GM23338 (cell line): ENCODE measurements around the gene SRRM2. TPM values are rescaled to one million over a fixed set of nuclear protein-coding genes. Genes with fewer than 3 reads are reported as not detected.
A peak's percentile ranks its signal among the peaks of the same experiment; 100 is the strongest.

Source experiments
- ATAC-seq: fragments of 200-7000 bp; cut with Tn5 transposase; 3 replicates; pipeline ENCODE4 v1.9.1; 2020
- DNase-seq: peaks from one replicate; pipeline ENCODE4 v3.0.0-alpha.2; 2015; ENCODE audit warnings: low spot score
- H2AFZ ChIP-seq: fragments of 200-600 bp; sonication (generic); 2 replicates; pipeline ENCODE4 v1.8.0; 2016; ENCODE audit warnings: antibody characterized with exemption, mild to moderate bottlenecking, moderate library complexity
- H3F3A ChIP-seq: fragments of 200-600 bp; sonication (generic); replicated peaks from 2 replicates; pipeline ENCODE4 v1.8.0; 2017; ENCODE audit warnings: antibody characterized with exemption, mixed run types, low read depth
- H3K27ac ChIP-seq: fragments of 200-600 bp; sonication (generic); 2 replicates; pipeline ENCODE4 v1.6.1; 2016; ENCODE audit warnings: low read depth
- H3K27me3 ChIP-seq: fragments of 200-600 bp; sonication (generic); 2 replicates; pipeline ENCODE4 v1.8.0; 2016; ENCODE audit warnings: mild to moderate bottlenecking, mixed run types, moderate library complexity; ENCODE audit not compliant: insufficient read depth
- H3K36me3 ChIP-seq: fragments of 200-600 bp; sonication (generic); 2 replicates; pipeline ENCODE4 v1.8.0; 2016; ENCODE audit warnings: mild to moderate bottlenecking; ENCODE audit not compliant: insufficient read depth
- H3K4me1 ChIP-seq: fragments of 200-600 bp; sonication (generic); 2 replicates; pipeline ENCODE4 v1.8.0; 2016; ENCODE audit warnings: mild to moderate bottlenecking, moderate library complexity; ENCODE audit not compliant: insufficient read depth
- H3K4me2 ChIP-seq: fragments of 200-600 bp; sonication (generic); 2 replicates; pipeline ENCODE4 v1.7.1; 2017; ENCODE audit warnings: mixed run types
- H3K4me3 ChIP-seq: fragments of 200-600 bp; sonication (generic); 2 replicates; pipeline ENCODE4 v1.6.1; 2016; ENCODE audit warnings: mixed run types
- H3K79me2 ChIP-seq: fragments of 200-600 bp; sonication (generic); replicated peaks from 2 replicates; pipeline ENCODE4 v1.8.0; 2017; ENCODE audit warnings: mild to moderate bottlenecking; ENCODE audit not compliant: insufficient read depth
- H3K9me2 ChIP-seq: fragments of 200-600 bp; sonication (generic); 2 replicates; pipeline ENCODE4 v1.8.0; 2017; ENCODE audit not compliant: insufficient read depth
- H4K20me1 ChIP-seq: fragments of 200-600 bp; sonication (generic); replicated peaks from 2 replicates; pipeline ENCODE4 v1.8.0; 2017; ENCODE audit warnings: mild to moderate bottlenecking; ENCODE audit not compliant: insufficient read depth
- H3K27ac Mint-ChIP-seq: 2 replicates; pipeline ENCODE4 v1.8.0; 2020; ENCODE audit warnings: inconsistent platforms, mild to moderate bottlenecking, moderate library complexity, mixed read lengths
- H3K27me3 Mint-ChIP-seq: 3 replicates; pipeline ENCODE4 v1.8.0; 2022; ENCODE audit warnings: low read depth, mild to moderate bottlenecking, moderate library complexity, mixed read lengths, inconsistent platforms; ENCODE audit not compliant: insufficient read depth, poor library complexity
- H3K36me3 Mint-ChIP-seq: 3 replicates; pipeline ENCODE4 v1.8.0; 2021; ENCODE audit warnings: low read depth, mild to moderate bottlenecking, inconsistent platforms, moderate library complexity, mixed read lengths
- H3K4me1 Mint-ChIP-seq: 3 replicates; pipeline ENCODE4 v1.8.0; 2020; ENCODE audit warnings: mild to moderate bottlenecking, inconsistent platforms, mixed read lengths
- H3K4me3 Mint-ChIP-seq: 3 replicates; pipeline ENCODE4 v1.8.0; 2021; ENCODE audit warnings: moderate library complexity, mild to moderate bottlenecking, inconsistent platforms, mixed read lengths
- H3K9me3 Mint-ChIP-seq: 3 replicates; pipeline ENCODE4 v1.8.0; 2020; ENCODE audit warnings: moderate library complexity, mild to moderate bottlenecking, inconsistent platforms, mixed read lengths
- CREB1 ChIP-seq: fragments of 250-450 bp; sonication (Bioruptor Pico); IDR thresholded peaks from 2 replicates; pipeline ENCODE4 v1.5.0; 2020; ENCODE audit warnings: low read depth, mild to moderate bottlenecking, moderate library complexity
- EZH2 ChIP-seq: fragments of 200-600 bp; sonication (generic); IDR thresholded peaks from one replicate; pipeline ENCODE4 v1.8.0; 2017; ENCODE audit warnings: antibody characterized with exemption, mild to moderate bottlenecking, low read depth; ENCODE audit not compliant: unreplicated experiment
- EZH2phosphoT487 ChIP-seq: fragments of 200-600 bp; sonication (generic); IDR thresholded peaks from one replicate; pipeline ENCODE4 v1.8.1; 2018; ENCODE audit warnings: antibody characterized with exemption; ENCODE audit not compliant: unreplicated experiment
- JUNB ChIP-seq: IDR thresholded peaks from one replicate; pipeline ENCODE4 v1.6.1; 2016; ENCODE audit warnings: antibody characterized with exemption; ENCODE audit not compliant: unreplicated experiment
- NANOG ChIP-seq: IDR thresholded peaks from 2 replicates; pipeline ENCODE4 v1.6.1; 2016; ENCODE audit warnings: antibody characterized with exemption, borderline replicate concordance
- POLR2AphosphoS5 ChIP-seq: IDR thresholded peaks from 2 replicates; pipeline ENCODE4 v1.6.1; 2016; ENCODE audit warnings: antibody characterized with exemption, low read depth
- STAT1 ChIP-seq: IDR thresholded peaks from one replicate; pipeline ENCODE4 v1.6.1; 2016; ENCODE audit warnings: antibody characterized with exemption; ENCODE audit not compliant: unreplicated experiment
- ZNF331 ChIP-seq: fragments of 250-450 bp; sonication (Bioruptor Pico); IDR thresholded peaks from 2 replicates; pipeline ENCODE4 v1.5.0; 2020; ENCODE audit warnings: low read depth, mild to moderate bottlenecking, moderate library complexity
- ZNF462 ChIP-seq: fragments of 250-450 bp; sonication (Bioruptor Pico); IDR thresholded peaks from 2 replicates; pipeline ENCODE4 v1.5.0; 2020; ENCODE audit warnings: mild to moderate bottlenecking, moderate library complexity
- polyA plus RNA-seq: library from polyadenylated mRNA; unstranded; fragments of >200 nt; fragmentation: Nextera tagmentation; extraction: Ambion mirVana; gene quantifications from 2 replicates; pipeline ENCODE4 v1.2.1, GENCODE V29; 2016
- total RNA-seq: library from RNA; depleted of rRNA; stranded (reverse); fragments of >200 nt; shearing (Covaris generic); gene quantifications from 2 replicates; pipeline ENCODE4 v1.2.3, GENCODE V29; 2014
- TF ChIP-seq, protein P1 (sequence below): IDR thresholded peaks from 2 replicates; pipeline ENCODE4 v1.6.1; 2016; ENCODE audit warnings: antibody characterized with exemption
- TF ChIP-seq, protein P2 (sequence below), 2 experiments: fragments of 200-600 bp in 1 of 2; sonication (generic) in 1 of 2; conservative IDR thresholded peaks; 2 replicates each; pipeline versions ENCODE4 v1.5.1 to v1.6.1; 2016 to 2017; ENCODE audit warnings: antibody characterized with exemption in 2 of 2, low read depth in 2 of 2, mild to moderate bottlenecking in 2 of 2, moderate library complexity in 1 of 2

Gene SRRM2
- total and polyA plus RNA-seq, 2 experiments from 2014 or later = 308 to 893 TPM

GRCh38 chr16:2767891-2768290 is 15.5 kb downstream of the SRRM2 start:
- H3K36me3 Mint-ChIP-seq = peaks cover 99% of the 10 kb centered on the region
- no peak overlapping the region for H3K4me3 ChIP-seq

More at GRCh38 chr16:2767891-2768290, 15.5 kb downstream of the SRRM2 start:
- Histone ChIP-seq H2AFZ (no peak overlapping the region), H3K36me3 (peaks cover 61% of the 10 kb centered on the region), H3K79me2 (peaks cover 58% of the 10 kb centered on the region), H4K20me1 (peaks cover 22% of the 10 kb centered on the region), H3K4me1 (no peaks in the 10 kb centered on the region), H3K9me2 (peaks cover 28% of the 10 kb centered on the region), H3K27ac (0 out of 2 replicates have a peak overlapping the region, but pooled peaks have one; percentile 19), H3K27me3 (no peaks in the 10 kb centered on the region), H3K4me2 (no peak overlapping the region), H3F3A (peaks cover 78% of the 10 kb centered on the region)
- Mint-ChIP-seq H3K27ac (no peak overlapping the region; the same call in 1 of the 2 replicates), H3K4me1 (peaks cover 37% of the 10 kb centered on the region), H3K9me3 (peaks cover 38% of the 10 kb centered on the region), H3K27me3 (peaks cover 69% of the 10 kb centered on the region), H3K4me3 (peak overlapping the region; percentile 29; the same call in 1 of the 3 replicates)
- ATAC-seq (no peak), DNase-seq (no peak)
- TF ChIP-seq STAT1 (no peak), CREB1 (CRISPR knock-in tag) (no peak), JUNB (no peak), EZH2phosphoT487 (no peak), ZNF331 (no peak), ZNF462 (CRISPR knock-in tag) (no peak), NANOG (no peak), POLR2AphosphoS5 (no peak), EZH2 (no peak)
- TF ChIP-seq, protein P1, sequence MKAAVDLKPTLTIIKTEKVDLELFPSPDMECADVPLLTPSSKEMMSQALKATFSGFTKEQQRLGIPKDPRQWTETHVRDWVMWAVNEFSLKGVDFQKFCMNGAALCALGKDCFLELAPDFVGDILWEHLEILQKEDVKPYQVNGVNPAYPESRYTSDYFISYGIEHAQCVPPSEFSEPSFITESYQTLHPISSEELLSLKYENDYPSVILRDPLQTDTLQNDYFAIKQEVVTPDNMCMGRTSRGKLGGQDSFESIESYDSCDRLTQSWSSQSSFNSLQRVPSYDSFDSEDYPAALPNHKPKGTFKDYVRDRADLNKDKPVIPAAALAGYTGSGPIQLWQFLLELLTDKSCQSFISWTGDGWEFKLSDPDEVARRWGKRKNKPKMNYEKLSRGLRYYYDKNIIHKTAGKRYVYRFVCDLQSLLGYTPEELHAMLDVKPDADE = no peak
- TF ChIP-seq, protein P2, sequence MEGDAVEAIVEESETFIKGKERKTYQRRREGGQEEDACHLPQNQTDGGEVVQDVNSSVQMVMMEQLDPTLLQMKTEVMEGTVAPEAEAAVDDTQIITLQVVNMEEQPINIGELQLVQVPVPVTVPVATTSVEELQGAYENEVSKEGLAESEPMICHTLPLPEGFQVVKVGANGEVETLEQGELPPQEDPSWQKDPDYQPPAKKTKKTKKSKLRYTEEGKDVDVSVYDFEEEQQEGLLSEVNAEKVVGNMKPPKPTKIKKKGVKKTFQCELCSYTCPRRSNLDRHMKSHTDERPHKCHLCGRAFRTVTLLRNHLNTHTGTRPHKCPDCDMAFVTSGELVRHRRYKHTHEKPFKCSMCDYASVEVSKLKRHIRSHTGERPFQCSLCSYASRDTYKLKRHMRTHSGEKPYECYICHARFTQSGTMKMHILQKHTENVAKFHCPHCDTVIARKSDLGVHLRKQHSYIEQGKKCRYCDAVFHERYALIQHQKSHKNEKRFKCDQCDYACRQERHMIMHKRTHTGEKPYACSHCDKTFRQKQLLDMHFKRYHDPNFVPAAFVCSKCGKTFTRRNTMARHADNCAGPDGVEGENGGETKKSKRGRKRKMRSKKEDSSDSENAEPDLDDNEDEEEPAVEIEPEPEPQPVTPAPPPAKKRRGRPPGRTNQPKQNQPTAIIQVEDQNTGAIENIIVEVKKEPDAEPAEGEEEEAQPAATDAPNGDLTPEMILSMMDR (conservative IDR thresholded peaks at IDR 0.05; ENCODE audit: low read depth in 2 of 2) = no peak
